Parathyroid adenoma (tissue), 2 donors: ENCODE results near the gene SULT1C4.

Experiments
- H2AFZ ChIP-seq: fragments of 300-600 bp; sonication (generic); one replicate; pipeline ENCODE4 v1.7.0; 2017; ENCODE audit warnings: antibody characterized with exemption, mild to moderate bottlenecking
- H3K27ac ChIP-seq: fragments of 300-600 bp; sonication (generic); one replicate; pipeline ENCODE4 v1.7.0; 2017
- H3K27me3 ChIP-seq: fragments of 300-600 bp; sonication (generic); one replicate; pipeline ENCODE4 v1.7.0; 2017; ENCODE audit warnings: low read length; ENCODE audit not compliant: control insufficient read depth, insufficient read depth
- H3K36me3 ChIP-seq: fragments of 300-600 bp; sonication (generic); one replicate; pipeline ENCODE4 v1.7.0; 2017; ENCODE audit warnings: low read length; ENCODE audit not compliant: control insufficient read depth, insufficient read depth
- H3K4me1 ChIP-seq: fragments of 300-600 bp; sonication (generic); one replicate; pipeline ENCODE4 v1.7.0; 2017; ENCODE audit warnings: control low read depth
- H3K4me2 ChIP-seq: fragments of 300-600 bp; sonication (generic); one replicate; pipeline ENCODE4 v1.7.0; 2017; ENCODE audit warnings: low read length
- H3K4me3 ChIP-seq: fragments of 300-600 bp; sonication (generic); one replicate; pipeline ENCODE4 v1.7.0; 2017; ENCODE audit warnings: low read depth, low read length
- H3K79me2 ChIP-seq: fragments of 300-600 bp; sonication (generic); one replicate; pipeline ENCODE4 v1.7.0; 2017; ENCODE audit warnings: control low read depth
- H3K9ac ChIP-seq: fragments of 300-600 bp; sonication (generic); one replicate; pipeline ENCODE4 v1.7.0; 2017; ENCODE audit warnings: mild to moderate bottlenecking
- H3K9me3 ChIP-seq: fragments of 300-600 bp; sonication (generic); one replicate; pipeline ENCODE4 v1.7.0; 2017; ENCODE audit warnings: low read length; ENCODE audit not compliant: control insufficient read depth
- TF ChIP-seq, protein P1 (sequence below): fragments of 300-600 bp; sonication (generic); IDR thresholded peaks from one replicate; pipeline ENCODE4 v1.7.0; 2017; ENCODE audit warnings: antibody characterized with exemption, mild to moderate bottlenecking
- donor health status: primary hyperparathyroidism.

The SULT1C4 gene

DNA sequence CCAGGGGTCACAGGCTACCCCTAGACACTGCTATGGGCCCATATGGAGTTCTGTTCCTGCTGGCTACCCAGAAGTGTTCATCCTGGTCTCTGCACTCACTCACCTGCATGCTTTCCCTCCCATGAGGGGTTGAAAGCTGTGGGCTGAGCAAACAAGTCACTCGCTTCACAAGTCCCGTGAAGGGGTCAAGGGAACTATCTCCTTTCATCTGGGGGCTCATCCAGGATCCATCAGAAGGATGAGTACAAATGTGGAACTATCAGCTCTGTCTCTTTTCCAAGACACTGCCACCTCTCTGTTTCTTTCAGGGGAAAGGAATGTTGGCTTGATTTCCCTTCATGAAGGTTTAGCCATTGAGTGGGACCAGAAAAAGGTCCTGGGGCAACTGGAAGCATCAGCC lies 21.7 kb downstream of the SULT1C4 start:
- no peaks in the 10 kb centered on the region for H3K36me3 ChIP-seq
- no peak overlapping the region for H3K4me3 ChIP-seq
- H2AFZ ChIP-seq, result no peak overlapping the region
- no peaks in the 10 kb centered on the region for H3K27me3 ChIP-seq
- no peaks in the 10 kb centered on the region for H3K4me1 ChIP-seq
- no peaks in the 10 kb centered on the region for H3K79me2 ChIP-seq
- TF ChIP-seq, protein P1, sequence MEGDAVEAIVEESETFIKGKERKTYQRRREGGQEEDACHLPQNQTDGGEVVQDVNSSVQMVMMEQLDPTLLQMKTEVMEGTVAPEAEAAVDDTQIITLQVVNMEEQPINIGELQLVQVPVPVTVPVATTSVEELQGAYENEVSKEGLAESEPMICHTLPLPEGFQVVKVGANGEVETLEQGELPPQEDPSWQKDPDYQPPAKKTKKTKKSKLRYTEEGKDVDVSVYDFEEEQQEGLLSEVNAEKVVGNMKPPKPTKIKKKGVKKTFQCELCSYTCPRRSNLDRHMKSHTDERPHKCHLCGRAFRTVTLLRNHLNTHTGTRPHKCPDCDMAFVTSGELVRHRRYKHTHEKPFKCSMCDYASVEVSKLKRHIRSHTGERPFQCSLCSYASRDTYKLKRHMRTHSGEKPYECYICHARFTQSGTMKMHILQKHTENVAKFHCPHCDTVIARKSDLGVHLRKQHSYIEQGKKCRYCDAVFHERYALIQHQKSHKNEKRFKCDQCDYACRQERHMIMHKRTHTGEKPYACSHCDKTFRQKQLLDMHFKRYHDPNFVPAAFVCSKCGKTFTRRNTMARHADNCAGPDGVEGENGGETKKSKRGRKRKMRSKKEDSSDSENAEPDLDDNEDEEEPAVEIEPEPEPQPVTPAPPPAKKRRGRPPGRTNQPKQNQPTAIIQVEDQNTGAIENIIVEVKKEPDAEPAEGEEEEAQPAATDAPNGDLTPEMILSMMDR, result no peak
- no peak overlapping the region for H3K27ac ChIP-seq
- no peak overlapping the region for H3K4me2 ChIP-seq
- H3K9me3 ChIP-seq, result no peaks in the 10 kb centered on the region
- H3K9ac ChIP-seq, result no peak overlapping the region

DNA sequence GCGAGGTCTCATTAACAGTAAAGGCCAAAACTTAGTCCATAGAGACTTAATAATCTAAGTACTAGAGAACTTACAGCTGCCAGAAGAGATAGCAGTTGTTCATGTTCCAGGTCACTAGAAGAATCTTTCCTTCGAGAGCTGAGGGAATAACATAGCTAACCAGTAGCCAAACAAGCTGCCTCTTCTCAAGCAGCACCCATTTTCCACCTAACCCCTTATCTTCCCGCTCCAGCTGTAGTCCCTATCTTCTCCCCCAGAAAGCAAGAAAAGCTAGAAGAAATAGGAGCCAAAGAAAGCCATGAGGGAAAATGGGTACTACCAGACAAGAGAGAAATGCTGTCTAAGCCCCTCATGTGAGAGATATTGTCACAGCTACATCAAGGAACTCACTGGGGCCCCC lies 24.0 kb downstream of the SULT1C4 start:
- TF ChIP-seq, protein P1, result no peak
- Histone ChIP-seq H3K4me3 (no peak overlapping the region), H3K27me3 (no peaks in the 10 kb centered on the region), H3K9me3 (no peaks in the 10 kb centered on the region), H3K9ac (no peak overlapping the region), H3K36me3 (no peaks in the 10 kb centered on the region), H3K4me2 (no peak overlapping the region), H3K4me1 (no peaks in the 10 kb centered on the region), H3K79me2 (no peaks in the 10 kb centered on the region), H3K27ac (no peak overlapping the region), H2AFZ (no peak overlapping the region)

DNA sequence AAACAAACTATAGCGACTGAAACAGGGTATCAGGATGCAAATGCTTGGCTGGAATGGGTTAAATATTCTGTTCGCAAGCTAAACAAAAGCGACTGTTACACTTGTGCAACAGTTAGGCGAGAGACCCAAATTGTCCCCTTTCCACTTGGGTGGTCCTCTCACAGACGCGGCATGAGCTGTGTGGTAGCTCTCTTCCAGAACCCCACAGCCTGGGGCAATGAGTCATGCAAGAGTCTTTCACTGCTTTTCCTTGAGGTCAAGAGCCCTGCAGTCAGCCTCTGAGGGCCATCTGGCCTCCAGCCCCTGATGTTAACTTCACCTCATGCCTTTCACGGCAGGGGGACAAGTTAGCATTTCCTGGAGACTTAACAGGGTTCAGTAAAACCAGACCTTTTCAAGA lies 25.7 kb downstream of the SULT1C4 start:
- Histone ChIP-seq H3K4me3 (no peak overlapping the region), H2AFZ (no peak overlapping the region), H3K4me1 (no peaks in the 10 kb centered on the region), H3K9ac (no peak overlapping the region), H3K9me3 (no peaks in the 10 kb centered on the region), H3K36me3 (no peaks in the 10 kb centered on the region), H3K4me2 (no peak overlapping the region), H3K79me2 (no peaks in the 10 kb centered on the region), H3K27ac (no peak overlapping the region), H3K27me3 (no peaks in the 10 kb centered on the region)
- TF ChIP-seq, protein P1, result no peak

DNA sequence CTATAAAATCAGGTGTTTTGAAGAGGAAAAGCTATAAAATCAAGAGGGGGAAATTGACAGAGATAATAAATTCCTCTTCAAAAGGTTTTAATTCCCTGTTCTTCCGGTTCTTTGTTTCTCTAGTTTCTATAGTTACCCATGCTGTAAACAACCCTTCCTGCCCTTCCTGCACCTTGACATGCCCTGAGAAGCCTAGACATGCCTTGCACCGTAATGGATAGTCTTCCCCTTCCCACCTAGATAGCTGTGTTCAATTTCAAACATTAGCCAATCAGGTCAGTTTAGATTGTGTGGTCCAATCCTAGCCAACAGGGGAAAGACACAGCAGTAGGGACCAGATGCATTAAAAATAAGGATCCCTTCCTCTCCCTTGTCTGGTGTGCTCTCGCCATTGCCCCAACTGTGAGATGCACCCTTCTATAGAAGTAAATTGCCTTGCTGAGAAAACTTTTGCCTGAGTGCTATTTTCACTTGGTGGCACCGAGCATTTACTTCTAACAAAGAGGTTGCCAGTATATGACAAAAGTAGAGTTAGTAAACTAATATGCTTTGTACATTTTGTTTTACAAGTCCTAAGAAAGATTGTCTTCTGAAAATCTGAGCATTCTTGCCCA lies 27.1 kb downstream of the SULT1C4 start:
- H3K9ac ChIP-seq, result no peak overlapping the region
- no peak overlapping the region for H3K4me2 ChIP-seq
- no peaks in the 10 kb centered on the region for H3K79me2 ChIP-seq
- no peaks in the 10 kb centered on the region for H3K4me1 ChIP-seq
- H3K36me3 ChIP-seq, result no peaks in the 10 kb centered on the region
- no peak overlapping the region for H2AFZ ChIP-seq
- TF ChIP-seq, protein P1, result no peak
- no peak overlapping the region for H3K4me3 ChIP-seq
- no peaks in the 10 kb centered on the region for H3K27me3 ChIP-seq
- H3K27ac ChIP-seq, result no peak overlapping the region
- H3K9me3 ChIP-seq, result no peaks in the 10 kb centered on the region
